ENCODE measurements around the gene FARS2.

Gene FARS2

DNA sequence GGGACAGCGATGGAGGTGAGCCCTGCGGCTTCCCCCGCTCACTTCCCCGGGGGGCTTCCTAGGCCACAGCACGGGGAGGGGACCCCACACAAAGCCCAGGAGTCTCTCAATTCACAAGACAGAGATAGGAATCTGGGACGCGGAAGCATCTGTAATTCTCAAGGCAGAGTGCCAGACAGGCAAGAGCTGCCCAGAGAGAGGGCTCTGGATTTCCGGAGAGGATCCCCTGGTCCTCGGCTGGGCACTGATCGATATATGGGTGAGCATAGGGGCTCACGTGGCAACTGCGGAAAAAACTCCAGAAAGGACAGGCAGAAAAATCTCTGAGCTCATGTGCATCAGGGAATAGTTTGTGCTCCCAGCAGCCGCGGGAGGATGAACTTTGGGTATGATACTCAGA lies 449.2 kb downstream of the FARS2 start:
- in situ Hi-C loops (cut with MboI; ENCODE audit: low sequenced_read_pairs): no loop called here

DNA sequence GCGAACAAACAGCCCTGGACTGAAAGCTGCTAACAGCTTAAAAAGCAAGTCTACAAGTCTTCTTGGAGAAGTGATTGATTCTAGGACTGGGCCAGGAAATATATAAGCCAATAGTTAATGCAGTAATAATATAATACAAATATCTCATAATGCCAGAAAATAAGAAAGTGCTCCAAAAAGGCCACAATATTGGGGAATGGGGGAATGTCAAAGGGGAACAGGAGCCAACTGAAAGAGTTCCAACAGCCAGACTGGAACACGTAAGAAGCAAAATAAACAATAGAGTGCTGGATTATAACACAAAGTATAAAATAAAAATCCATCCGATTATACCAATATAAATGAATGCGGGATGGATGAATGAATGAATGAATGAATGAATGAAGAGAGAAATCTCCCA lies 449.6 kb downstream of the FARS2 start:
- in situ Hi-C loops (cut with MboI; ENCODE audit: low sequenced_read_pairs): no loop called here

DNA sequence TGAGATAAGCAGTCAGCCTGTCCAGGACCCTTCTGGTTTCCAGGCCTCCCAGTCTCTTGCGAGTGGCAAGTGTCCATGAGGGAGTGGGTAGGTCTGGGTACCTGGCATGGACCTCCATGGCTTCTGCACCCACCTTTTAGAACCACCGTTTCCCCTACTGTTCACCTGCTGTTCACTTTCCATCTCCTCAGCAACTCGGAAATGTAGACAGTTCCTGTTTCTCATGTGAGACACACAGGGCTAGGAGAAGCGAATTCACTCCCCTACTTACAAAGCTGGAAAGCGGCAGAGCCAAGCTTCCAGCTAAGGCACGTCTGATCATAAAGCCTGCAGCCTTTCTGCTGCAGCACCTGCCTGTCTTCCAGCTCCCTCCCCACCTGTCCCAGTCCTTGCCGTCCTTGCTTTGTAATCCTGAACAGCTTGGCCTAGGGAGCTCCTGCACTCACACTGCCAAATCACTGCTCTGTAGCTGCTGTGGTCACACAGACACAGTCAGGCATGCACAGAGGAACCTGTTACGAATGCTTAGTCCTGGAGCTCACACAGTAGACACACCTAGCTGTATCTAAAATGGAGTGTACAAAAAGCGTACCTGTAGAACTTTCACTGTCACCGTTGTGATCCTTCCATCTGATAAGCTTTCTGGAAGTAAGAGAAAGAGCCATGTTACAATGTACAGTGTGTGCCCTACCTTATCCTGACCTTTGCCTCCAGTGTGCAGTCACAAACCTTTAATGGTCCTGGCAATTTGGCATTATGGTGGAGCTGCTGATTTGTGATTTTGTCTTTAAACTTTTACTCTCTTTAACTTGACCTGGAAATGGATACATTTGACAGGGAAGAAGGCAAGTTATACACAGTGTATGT lies 451.3 kb downstream of the FARS2 start:
- in situ Hi-C loops (cut with MboI; ENCODE audit: low sequenced_read_pairs): no loop called here

DNA sequence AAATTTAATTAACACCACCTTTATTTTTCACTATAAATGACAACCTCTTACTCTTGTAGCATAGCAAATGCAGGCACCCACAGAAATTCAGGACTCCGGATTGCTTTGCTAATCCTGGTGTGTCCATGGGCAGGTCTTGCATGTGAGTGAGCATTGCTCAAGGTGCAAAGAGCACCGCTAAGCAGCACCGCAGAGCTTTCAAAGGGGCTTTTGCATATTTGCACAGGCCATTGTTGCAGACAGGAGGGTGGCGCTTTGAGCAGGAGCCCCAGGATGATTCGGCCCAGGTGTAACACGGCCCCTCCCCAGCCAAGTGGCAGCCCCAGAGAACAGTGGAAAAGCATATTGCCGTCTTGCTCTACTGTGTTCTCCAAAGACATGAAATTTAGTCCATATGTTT lies 452.2 kb downstream of the FARS2 start:
- in situ Hi-C loops (cut with MboI; ENCODE audit: low sequenced_read_pairs): no loop called here

GRCh38 chr6:5718231-5718947 lies 457.1 kb downstream of the FARS2 start:
- in situ Hi-C loops (cut with MboI; ENCODE audit: low sequenced_read_pairs): no loop called here

- in situ Hi-C loops (cut with MboI; ENCODE audit: low sequenced_read_pairs): no loop called here
These were observed 462.8 kb downstream of the FARS2 start for GRCh38 chr6:5723841-5724691.

- in situ Hi-C loops (cut with MboI; ENCODE audit: low sequenced_read_pairs): no loop called here
These were observed 463.6 kb downstream of the FARS2 start for GRCh38 chr6:5724911-5725310.

- in situ Hi-C loops (cut with MboI; ENCODE audit: low sequenced_read_pairs): no loop called here
These were observed 465.8 kb downstream of the FARS2 start for GRCh38 chr6:5726976-5727718.

GRCh38 chr6:5728351-5729079 lies 467.2 kb downstream of the FARS2 start:
- in situ Hi-C loops (cut with MboI; ENCODE audit: low sequenced_read_pairs): no loop called here

DNA sequence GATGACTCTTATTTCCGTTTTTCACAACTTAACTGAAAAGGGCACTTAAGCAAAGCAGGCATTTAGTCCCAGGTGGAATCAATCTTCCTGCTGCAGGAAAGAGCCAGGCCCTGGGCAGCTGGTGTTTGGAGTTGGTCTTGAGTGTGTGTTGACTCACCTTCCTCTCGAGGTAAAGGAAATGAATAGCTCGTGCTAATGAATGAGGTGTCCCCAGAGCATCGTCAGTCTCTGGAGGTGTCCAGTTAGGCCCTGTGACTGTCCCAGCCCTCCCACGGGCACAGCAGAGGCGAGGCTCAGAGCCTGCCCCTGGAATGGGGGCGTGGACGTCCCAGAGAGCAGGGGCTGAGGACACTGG lies 467.7 kb downstream of the FARS2 start:
- in situ Hi-C loops (cut with MboI; ENCODE audit: low sequenced_read_pairs): no loop called here

DNA sequence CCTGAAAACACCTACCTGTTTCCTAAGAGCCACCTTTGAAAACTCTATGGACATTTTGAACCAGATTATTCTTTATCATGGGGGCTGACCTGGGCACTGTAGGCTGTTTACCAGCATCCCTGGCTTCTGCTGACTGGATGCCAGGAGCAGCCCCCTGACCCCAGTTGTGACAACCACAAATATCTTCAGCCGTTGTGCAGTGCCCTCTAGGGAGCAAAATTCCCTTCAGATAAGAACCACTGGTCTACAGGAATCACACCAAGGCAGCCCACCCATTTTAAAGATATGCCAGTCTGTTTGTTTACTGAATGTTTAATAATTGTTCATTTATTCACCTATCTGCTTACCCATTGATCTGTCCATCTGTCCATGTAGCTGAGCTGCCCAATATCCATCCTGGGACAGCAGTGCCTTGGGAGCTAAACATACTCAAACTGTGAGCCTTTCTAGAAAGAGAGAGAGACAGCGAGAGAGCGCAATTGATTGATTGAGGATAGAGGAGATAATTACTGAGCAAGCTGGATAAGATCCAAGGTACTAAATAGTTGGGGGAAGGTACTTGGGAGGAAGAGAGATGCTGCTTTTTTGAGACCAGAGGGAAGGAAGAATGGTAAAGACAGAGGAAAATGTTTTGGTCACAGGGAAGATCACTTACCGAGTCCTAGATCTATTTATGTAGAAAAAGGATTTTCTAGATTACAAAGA lies 468.7 kb downstream of the FARS2 start:
- in situ Hi-C loops (cut with MboI; ENCODE audit: low sequenced_read_pairs): no loop called here

- in situ Hi-C loops (cut with MboI; ENCODE audit: low sequenced_read_pairs): no loop called here
These were observed 469.4 kb downstream of the FARS2 start for GRCh38 chr6:5730585-5731263.

GRCh38 chr6:5731435-5731834 lies 470.1 kb downstream of the FARS2 start:
- in situ Hi-C loops (cut with MboI; ENCODE audit: low sequenced_read_pairs): no loop called here

DNA sequence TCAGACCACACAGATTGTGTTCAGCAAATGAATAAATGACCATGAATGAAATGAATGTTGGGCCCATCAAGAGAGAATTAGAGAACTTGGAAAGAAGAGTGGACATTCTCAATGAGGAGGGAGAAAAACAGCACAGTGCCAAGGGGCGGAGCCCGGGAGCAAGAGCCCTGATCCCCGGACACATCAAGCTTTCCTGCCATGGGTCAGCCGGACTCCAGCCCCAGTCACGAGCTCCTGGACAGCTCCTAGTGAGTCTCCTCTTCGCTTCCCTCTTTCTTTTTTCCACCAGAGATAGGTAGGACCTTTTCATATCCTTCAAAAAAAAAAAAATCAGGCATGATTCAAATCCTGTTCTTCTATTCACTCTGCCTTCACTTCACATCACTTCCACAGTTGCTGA lies 471.2 kb downstream of the FARS2 start:
- in situ Hi-C loops (cut with MboI; ENCODE audit: low sequenced_read_pairs): no loop called here

- in situ Hi-C loops (cut with MboI; ENCODE audit: low sequenced_read_pairs): no loop called here
These were observed 474.9 kb downstream of the FARS2 start for GRCh38 chr6:5736016-5736738.

DNA sequence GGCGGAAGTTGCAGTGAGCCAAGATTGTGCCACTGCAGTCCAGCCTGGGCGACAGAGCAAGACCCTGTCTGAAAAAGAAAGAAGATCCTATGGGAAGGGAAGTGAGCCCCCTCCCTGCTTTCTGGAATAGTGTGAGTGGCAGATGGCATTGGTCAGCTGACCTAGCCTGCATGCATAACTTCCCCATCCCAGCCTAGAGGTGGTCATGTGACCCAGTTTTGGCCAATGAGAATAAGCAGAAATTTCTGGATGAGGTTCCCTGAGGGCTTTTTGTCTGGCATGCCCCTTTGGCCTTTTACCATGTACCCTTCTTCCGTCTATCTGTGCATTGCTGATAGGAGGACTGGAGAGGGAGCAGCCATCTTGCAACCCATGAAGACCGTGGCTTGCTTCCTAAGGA lies 476.1 kb downstream of the FARS2 start:
- in situ Hi-C loops (cut with MboI; ENCODE audit: low sequenced_read_pairs): no loop called here

- in situ Hi-C loops (cut with MboI; ENCODE audit: low sequenced_read_pairs): no loop called here
These were observed 476.9 kb downstream of the FARS2 start for GRCh38 chr6:5738211-5738610.

- in situ Hi-C loops (cut with MboI; ENCODE audit: low sequenced_read_pairs): no loop called here
These were observed 483.2 kb downstream of the FARS2 start for GRCh38 chr6:5744497-5744896.

Data from HL-60/S4 treated with phorbol 12-myristate 13-acetate at 8.2 ng/mL for 4 days and 3 days (cell line).